ENCODE results near the gene GRIA1. TPM values are rescaled to one million over a fixed set of nuclear protein-coding genes. Genes with fewer than 3 reads are reported as not detected.

GRIA1 gene
- total RNA-seq, 2 donors from 2014 or later: 12.4 to 39.0 TPM

DNA sequence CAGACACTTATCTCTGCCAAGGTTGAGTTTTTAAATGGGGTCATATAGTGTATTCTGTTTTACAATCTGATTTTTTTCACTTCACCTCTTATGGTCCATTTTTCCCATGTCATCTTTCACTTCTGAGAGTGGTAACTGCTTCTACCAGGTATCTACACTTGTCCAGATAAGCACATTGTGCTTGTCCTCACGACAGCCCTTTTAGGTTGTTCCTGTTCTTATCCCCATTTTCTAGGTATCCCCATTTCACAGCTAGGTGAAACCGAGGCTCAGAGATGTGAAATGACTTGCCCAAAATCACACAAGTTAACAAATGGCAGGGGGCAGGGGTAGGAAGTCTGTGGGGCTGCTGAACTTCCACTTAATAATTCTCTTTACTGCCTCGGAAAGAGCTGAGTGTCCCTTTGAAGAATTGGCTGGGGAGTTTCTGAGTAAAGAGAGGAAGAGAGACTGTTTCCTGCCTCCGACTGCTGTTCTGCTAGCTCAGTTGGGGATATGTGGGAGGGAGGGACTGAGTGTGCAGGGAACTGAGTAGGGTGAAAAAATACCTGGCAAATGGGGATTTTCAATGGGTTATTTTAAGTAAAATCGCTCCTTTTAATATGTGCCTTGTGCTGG, 255.4 kb downstream of the GRIA1 start:
- ATAC-seq (ENCODE audit: insufficient number of reproducible peaks, low FRiP score, low read depth) (no peak), DNase-seq (ENCODE audit: low spot score) (no peak)
- no peaks in the 10 kb centered on the region for H3K27me3 ChIP-seq (replicated peaks; ENCODE audit: insufficient read depth)
- no peaks in the 10 kb centered on the region for H3K36me3 ChIP-seq
- no peak overlapping the region for H3K27ac ChIP-seq
- TF ChIP-seq, protein P1, sequence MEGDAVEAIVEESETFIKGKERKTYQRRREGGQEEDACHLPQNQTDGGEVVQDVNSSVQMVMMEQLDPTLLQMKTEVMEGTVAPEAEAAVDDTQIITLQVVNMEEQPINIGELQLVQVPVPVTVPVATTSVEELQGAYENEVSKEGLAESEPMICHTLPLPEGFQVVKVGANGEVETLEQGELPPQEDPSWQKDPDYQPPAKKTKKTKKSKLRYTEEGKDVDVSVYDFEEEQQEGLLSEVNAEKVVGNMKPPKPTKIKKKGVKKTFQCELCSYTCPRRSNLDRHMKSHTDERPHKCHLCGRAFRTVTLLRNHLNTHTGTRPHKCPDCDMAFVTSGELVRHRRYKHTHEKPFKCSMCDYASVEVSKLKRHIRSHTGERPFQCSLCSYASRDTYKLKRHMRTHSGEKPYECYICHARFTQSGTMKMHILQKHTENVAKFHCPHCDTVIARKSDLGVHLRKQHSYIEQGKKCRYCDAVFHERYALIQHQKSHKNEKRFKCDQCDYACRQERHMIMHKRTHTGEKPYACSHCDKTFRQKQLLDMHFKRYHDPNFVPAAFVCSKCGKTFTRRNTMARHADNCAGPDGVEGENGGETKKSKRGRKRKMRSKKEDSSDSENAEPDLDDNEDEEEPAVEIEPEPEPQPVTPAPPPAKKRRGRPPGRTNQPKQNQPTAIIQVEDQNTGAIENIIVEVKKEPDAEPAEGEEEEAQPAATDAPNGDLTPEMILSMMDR (IDR thresholded peaks at IDR 0.05): no peak
- no peak overlapping the region for H3K4me3 ChIP-seq
- H3K9me3 ChIP-seq: no peaks in the 10 kb centered on the region
- no peaks in the 10 kb centered on the region for H3K4me1 ChIP-seq (ENCODE audit: control insufficient read depth in 1 of 2, low read depth in 2 of 2)

DNA sequence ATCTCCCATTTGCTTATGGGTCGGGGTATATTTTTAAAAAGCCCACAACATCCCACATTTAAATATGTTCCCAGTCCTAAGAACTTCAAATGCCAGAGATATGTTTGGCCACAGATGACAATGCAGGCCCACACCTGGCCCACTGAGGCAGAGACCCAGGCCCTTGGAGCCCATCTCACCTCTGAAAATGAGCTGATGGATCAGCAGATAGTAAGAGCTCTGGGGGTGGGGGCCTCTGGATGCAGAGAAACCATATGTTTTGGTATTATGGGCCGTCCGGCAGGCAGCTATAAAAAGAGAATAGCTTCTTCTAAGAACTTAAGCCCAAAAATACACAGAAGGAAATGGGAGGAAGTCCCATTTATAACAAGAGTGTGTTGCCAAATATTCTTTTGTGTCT, 256.0 kb downstream of the GRIA1 start:
- no peak overlapping the region for H3K27ac ChIP-seq
- no peaks in the 10 kb centered on the region for H3K4me1 ChIP-seq (ENCODE audit: control insufficient read depth in 1 of 2, low read depth in 2 of 2)
- H3K4me3 ChIP-seq: no peak overlapping the region
- H3K9me3 ChIP-seq: no peaks in the 10 kb centered on the region
- TF ChIP-seq, protein P1 (IDR thresholded peaks at IDR 0.05): no peak
- H3K36me3 ChIP-seq: no peaks in the 10 kb centered on the region
- ATAC-seq (ENCODE audit: insufficient number of reproducible peaks, low FRiP score, low read depth) (no peak), DNase-seq (ENCODE audit: low spot score) (no peak)
- no peaks in the 10 kb centered on the region for H3K27me3 ChIP-seq (replicated peaks; ENCODE audit: insufficient read depth)

DNA sequence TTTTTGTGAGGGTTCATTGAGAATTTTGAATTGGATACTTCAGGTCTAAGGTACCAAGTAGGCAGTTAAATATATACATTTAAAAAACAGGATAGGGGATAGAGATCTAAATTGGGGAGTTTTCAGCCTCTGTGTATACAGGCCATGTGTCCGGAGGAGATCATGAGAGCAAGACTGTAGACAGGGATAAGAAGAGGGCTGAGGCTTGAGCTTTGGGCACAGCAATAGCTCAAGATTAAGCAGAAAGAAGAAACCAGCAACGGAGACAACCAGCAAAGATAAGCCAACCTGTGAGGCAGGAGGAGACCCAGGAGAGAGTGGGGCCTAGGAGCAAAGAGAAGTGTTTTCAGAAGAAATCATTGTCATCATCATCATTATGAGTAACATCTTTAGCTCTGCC, 258.4 kb downstream of the GRIA1 start:
- H3K36me3 ChIP-seq: no peaks in the 10 kb centered on the region
- H3K4me3 ChIP-seq: no peak overlapping the region
- no peaks in the 10 kb centered on the region for H3K27me3 ChIP-seq (replicated peaks; ENCODE audit: insufficient read depth)
- H3K4me1 ChIP-seq (ENCODE audit: control insufficient read depth in 1 of 2, low read depth in 2 of 2): no peaks in the 10 kb centered on the region
- no peak for DNase-seq (ENCODE audit: low spot score)
- H3K27ac ChIP-seq: no peak overlapping the region
- TF ChIP-seq, protein P1 (IDR thresholded peaks at IDR 0.05): no peak
- no peaks in the 10 kb centered on the region for H3K9me3 ChIP-seq
- ATAC-seq (ENCODE audit: insufficient number of reproducible peaks, low FRiP score, low read depth): no peak

DNA sequence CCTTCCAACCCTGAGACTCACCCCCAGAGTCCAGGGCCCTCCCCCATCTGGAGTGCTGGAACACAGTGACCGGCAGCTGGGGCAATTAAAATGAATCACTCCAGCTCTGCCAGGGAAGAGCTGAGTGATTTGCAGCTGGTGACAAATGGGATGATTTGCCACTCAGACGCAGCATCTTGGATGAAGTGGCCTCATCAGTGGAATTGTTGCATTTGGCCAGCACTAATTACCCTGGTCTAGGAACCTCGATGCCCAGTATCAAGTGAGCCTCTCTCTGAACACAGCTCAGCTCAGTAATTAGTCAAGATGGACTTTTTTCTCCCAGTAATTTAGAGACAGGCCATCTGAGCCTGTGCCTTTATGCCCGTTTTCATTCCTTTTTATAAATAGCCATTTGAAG, 259.5 kb downstream of the GRIA1 start:
- ATAC-seq (ENCODE audit: insufficient number of reproducible peaks, low FRiP score, low read depth): no peak
- no peaks in the 10 kb centered on the region for H3K27me3 ChIP-seq (replicated peaks; ENCODE audit: insufficient read depth)
- H3K27ac ChIP-seq: no peak overlapping the region
- H3K4me3 ChIP-seq: no peak overlapping the region
- no peak for DNase-seq (ENCODE audit: low spot score)
- no peaks in the 10 kb centered on the region for H3K36me3 ChIP-seq
- H3K4me1 ChIP-seq (ENCODE audit: control insufficient read depth in 1 of 2, low read depth in 2 of 2): no peaks in the 10 kb centered on the region
- no peaks in the 10 kb centered on the region for H3K9me3 ChIP-seq
- TF ChIP-seq, protein P1 (IDR thresholded peaks at IDR 0.05): no peak

DNA sequence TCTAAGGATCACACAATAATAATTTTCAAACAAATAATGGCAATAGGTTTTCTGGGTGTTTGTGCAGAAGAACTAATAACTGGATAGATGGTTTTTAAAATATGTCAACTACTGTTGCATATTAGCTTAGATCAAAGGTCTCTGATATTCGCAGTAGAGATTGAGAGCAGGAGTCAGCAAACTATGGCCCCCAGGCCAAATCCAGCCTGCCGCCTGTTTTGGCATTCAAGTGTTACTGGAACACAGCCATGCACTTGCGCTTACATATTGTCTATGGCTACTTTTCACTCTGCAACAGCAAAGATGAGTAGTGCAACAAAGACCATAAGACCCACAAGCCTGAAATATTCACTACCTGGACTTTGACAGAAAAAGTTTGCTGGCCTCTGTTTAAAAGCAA, 260.8 kb downstream of the GRIA1 start:
- no peaks in the 10 kb centered on the region for H3K4me1 ChIP-seq (ENCODE audit: control insufficient read depth in 1 of 2, low read depth in 2 of 2)
- no peaks in the 10 kb centered on the region for H3K9me3 ChIP-seq
- no peaks in the 10 kb centered on the region for H3K27me3 ChIP-seq (replicated peaks; ENCODE audit: insufficient read depth)
- TF ChIP-seq, protein P1 (IDR thresholded peaks at IDR 0.05): no peak
- no peak overlapping the region for H3K4me3 ChIP-seq
- ATAC-seq (ENCODE audit: insufficient number of reproducible peaks, low FRiP score, low read depth) (no peak), DNase-seq (ENCODE audit: low spot score) (no peak)
- no peak overlapping the region for H3K27ac ChIP-seq
- H3K36me3 ChIP-seq: no peaks in the 10 kb centered on the region
